ENCODE data around the gene MYH14. TPM values are rescaled to one million over a fixed set of nuclear protein-coding genes. Genes with fewer than 3 reads are reported as not detected.

The MYH14 gene
- total and polyA plus RNA-seq, 2 of the 13 experiments (the other 11 are each of a cell fraction or from before 2014, with no cell fraction given): 5.5 to 5.8 TPM

DNA sequence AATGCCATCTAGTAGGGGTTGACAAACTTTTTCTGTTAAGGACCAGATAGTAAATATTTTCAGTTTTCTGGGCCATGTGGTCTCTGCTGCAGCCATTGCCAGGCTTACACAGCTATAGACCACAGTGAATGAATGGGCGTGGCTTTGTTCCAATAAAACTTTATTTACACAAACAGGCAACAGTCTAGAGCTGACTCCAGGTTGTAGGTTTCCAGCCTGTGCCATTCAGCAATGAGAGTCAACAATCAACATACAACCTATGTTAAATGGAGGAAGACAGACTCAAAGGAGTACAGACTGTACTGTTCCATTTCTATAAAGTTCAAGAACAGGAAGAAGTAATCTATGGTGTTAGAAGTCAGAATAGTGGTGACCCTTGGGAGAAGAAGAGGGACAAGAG lies 25.1 kb upstream of the MYH14 start:
- BruUV-seq (replicated peaks): no TSS peak
- no peak overlapping the region for H3K27ac ChIP-seq (ENCODE audit: extremely low read length, insufficient read depth, low read length)
- H3K9ac ChIP-seq (ENCODE audit: insufficient read depth, low read depth, low read length): no peak overlapping the region
- H3K4me3 ChIP-seq (replicated peaks in 1 of 3; ENCODE audit: insufficient read depth in 1 of 3, low read depth in 2 of 3, low read length in 3 of 3): no peak overlapping the region
- WGBS (ENCODE audit: low lambda C conversion rate): 8% methylated on average over 1 of the region's 1 CpG
- DNase-seq (ENCODE audit: low spot score) (no peak), ATAC-seq (no peak), FAIRE-seq (no peak)
- no peak for TF ChIP-seq ADNP (CRISPR knock-in tag; IDR thresholded peaks at IDR 0.05)
- TF ChIP-seq, protein P1, sequence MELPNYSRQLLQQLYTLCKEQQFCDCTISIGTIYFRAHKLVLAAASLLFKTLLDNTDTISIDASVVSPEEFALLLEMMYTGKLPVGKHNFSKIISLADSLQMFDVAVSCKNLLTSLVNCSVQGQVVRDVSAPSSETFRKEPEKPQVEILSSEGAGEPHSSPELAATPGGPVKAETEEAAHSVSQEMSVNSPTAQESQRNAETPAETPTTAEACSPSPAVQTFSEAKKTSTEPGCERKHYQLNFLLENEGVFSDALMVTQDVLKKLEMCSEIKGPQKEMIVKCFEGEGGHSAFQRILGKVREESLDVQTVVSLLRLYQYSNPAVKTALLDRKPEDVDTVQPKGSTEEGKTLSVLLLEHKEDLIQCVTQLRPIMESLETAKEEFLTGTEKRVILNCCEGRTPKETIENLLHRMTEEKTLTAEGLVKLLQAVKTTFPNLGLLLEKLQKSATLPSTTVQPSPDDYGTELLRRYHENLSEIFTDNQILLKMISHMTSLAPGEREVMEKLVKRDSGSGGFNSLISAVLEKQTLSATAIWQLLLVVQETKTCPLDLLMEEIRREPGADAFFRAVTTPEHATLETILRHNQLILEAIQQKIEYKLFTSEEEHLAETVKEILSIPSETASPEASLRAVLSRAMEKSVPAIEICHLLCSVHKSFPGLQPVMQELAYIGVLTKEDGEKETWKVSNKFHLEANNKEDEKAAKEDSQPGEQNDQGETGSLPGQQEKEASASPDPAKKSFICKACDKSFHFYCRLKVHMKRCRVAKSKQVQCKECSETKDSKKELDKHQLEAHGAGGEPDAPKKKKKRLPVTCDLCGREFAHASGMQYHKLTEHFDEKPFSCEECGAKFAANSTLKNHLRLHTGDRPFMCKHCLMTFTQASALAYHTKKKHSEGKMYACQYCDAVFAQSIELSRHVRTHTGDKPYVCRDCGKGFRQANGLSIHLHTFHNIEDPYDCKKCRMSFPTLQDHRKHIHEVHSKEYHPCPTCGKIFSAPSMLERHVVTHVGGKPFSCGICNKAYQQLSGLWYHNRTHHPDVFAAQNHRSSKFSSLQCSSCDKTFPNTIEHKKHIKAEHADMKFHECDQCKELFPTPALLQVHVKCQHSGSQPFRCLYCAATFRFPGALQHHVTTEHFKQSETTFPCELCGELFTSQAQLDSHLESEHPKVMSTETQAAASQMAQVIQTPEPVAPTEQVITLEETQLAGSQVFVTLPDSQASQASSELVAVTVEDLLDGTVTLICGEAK (IDR thresholded peaks at IDR 0.05): peak; percentile 68
- TF ChIP-seq, protein P1 (CRISPR knock-in tag; IDR thresholded peaks at IDR 0.05): peak; percentile 98
- TF ChIP-seq SP1 (IDR thresholded peaks at IDR 0.05): no peak
- TF ChIP-seq SP1 (CRISPR knock-in tag; IDR thresholded peaks at IDR 0.05): peak; percentile 38; the same call in 1 of the 2 replicates
- TF ChIP-seq, protein P2, sequence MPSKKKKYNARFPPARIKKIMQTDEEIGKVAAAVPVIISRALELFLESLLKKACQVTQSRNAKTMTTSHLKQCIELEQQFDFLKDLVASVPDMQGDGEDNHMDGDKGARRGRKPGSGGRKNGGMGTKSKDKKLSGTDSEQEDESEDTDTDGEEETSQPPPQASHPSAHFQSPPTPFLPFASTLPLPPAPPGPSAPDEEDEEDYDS (CRISPR knock-in tag; IDR thresholded peaks at IDR 0.05): no peak
- intact Hi-C loops (cut with micrococcal nuclease; ENCODE audit: unreplicated experiment): no loop called here
- CTCF ChIA-PET (ENCODE audit: low intra/inter-chr PET ratio, low total read pairs): no interaction called here
- no peak overlapping the region for H2AFZ ChIP-seq (ENCODE audit: low read length)
- peaks cover 0 to 2% of the 10 kb centered on the region in 2 experiments; a peak in 1 of 5 replicates for H3K27me3 ChIP-seq (ENCODE audit: control insufficient read depth in 1 of 2, insufficient read depth in 2 of 2, low read length in 2 of 2)
- H3K36me3 ChIP-seq (replicated peaks in 1 of 2; ENCODE audit: control insufficient read depth in 1 of 2, insufficient read depth in 2 of 2, low read length in 2 of 2): no peaks in the 10 kb centered on the region
- H4K20me1 ChIP-seq (ENCODE audit: insufficient read depth, low read length): no peaks in the 10 kb centered on the region
- in situ Hi-C loops (cut with HindIII; ENCODE audit: extremely low pct_ligation_motif_present, low pct_unique_long_range_greater_than_20kb): no loop called here
- no peaks in the 10 kb centered on the region for H3K9me3 ChIP-seq (ENCODE audit: low read length)
- POLR2A ChIA-PET: no interaction called here
- no peaks in the 10 kb centered on the region for H3K79me2 ChIP-seq (ENCODE audit: insufficient read depth, low read length)
- no peak overlapping the region for H3K4me2 ChIP-seq (ENCODE audit: low read depth, low read length)
- no peaks in the 10 kb centered on the region for H3K4me1 ChIP-seq (ENCODE audit: insufficient read depth, low read length)
